Nephron progenitor cell (in vitro differentiated cells): ENCODE measurements around the gene EPHB1.

ENCODE experiments used
- DNase-seq: peaks from one replicate; pipeline ENCODE4 v3.0.0; 2021
- H3K27ac Mint-ChIP-seq: 2 replicates; pipeline ENCODE4 v1.8.0; 2021; ENCODE audit warnings: mild to moderate bottlenecking, moderate library complexity, mixed read lengths
- H3K27me3 Mint-ChIP-seq: 2 replicates; pipeline ENCODE4 v1.8.0; 2021; ENCODE audit warnings: mild to moderate bottlenecking, low read depth, mixed read lengths; ENCODE audit not compliant: poor library complexity
- H3K36me3 Mint-ChIP-seq: 2 replicates; pipeline ENCODE4 v1.8.0; 2021; ENCODE audit warnings: low read depth, mixed read lengths
- H3K4me1 Mint-ChIP-seq: 2 replicates; pipeline ENCODE4 v1.8.0; 2021; ENCODE audit warnings: mixed read lengths
- H3K4me3 Mint-ChIP-seq: 2 replicates; pipeline ENCODE4 v1.8.0; 2021; ENCODE audit warnings: mild to moderate bottlenecking, moderate library complexity, mixed read lengths
- H3K9me3 Mint-ChIP-seq: 2 replicates; pipeline ENCODE4 v1.8.0; 2021; ENCODE audit warnings: mild to moderate bottlenecking, moderate library complexity, mixed read lengths
- TF ChIP-seq, protein P1 (sequence below): fragments of 200-600 bp; sonication (generic); IDR thresholded peaks from 2 replicates; pipeline ENCODE4 v1.5.0; 2021; ENCODE audit warnings: antibody characterized with exemption

The EPHB1 gene

GRCh38 chr3:135143474-135143873 is 348.4 kb downstream of the EPHB1 start:
- H3K36me3 Mint-ChIP-seq: no peaks in the 10 kb centered on the region
- H3K4me1 Mint-ChIP-seq: peaks cover 32% of the 10 kb centered on the region
- no peaks in the 10 kb centered on the region for H3K9me3 Mint-ChIP-seq
- TF ChIP-seq, protein P1, sequence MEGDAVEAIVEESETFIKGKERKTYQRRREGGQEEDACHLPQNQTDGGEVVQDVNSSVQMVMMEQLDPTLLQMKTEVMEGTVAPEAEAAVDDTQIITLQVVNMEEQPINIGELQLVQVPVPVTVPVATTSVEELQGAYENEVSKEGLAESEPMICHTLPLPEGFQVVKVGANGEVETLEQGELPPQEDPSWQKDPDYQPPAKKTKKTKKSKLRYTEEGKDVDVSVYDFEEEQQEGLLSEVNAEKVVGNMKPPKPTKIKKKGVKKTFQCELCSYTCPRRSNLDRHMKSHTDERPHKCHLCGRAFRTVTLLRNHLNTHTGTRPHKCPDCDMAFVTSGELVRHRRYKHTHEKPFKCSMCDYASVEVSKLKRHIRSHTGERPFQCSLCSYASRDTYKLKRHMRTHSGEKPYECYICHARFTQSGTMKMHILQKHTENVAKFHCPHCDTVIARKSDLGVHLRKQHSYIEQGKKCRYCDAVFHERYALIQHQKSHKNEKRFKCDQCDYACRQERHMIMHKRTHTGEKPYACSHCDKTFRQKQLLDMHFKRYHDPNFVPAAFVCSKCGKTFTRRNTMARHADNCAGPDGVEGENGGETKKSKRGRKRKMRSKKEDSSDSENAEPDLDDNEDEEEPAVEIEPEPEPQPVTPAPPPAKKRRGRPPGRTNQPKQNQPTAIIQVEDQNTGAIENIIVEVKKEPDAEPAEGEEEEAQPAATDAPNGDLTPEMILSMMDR: no peak
- H3K27me3 Mint-ChIP-seq: peaks cover 12% of the 10 kb centered on the region
- no peak overlapping the region for H3K27ac Mint-ChIP-seq
- H3K4me3 Mint-ChIP-seq: no peak overlapping the region
- DNase-seq: no peak

DNA sequence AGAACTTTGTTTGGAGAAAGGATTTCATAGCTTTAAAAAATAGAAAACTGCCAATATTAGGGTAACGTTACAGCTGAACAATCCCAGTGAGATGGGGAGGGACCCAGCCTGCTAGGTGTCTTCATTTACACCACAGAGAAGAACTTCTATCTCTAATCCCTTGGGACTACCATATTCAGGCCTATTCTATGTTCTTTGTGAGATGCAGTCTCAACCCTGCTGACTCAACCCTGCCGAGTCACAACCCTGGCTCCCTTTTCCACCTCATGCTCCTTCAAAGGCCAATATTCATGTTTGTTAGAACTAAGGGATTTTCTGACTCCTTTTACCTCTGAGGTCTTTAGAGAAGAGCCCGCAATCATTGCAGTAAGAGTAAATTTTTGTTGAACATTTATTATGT is 350.5 kb downstream of the EPHB1 start:
- Mint-ChIP-seq H3K4me3 (no peak overlapping the region), H3K4me1 (peaks cover 53% of the 10 kb centered on the region), H3K27me3 (peaks cover 11% of the 10 kb centered on the region), H3K9me3 (no peaks in the 10 kb centered on the region), H3K36me3 (no peaks in the 10 kb centered on the region), H3K27ac (no peak overlapping the region)
- DNase-seq: no peak
- TF ChIP-seq, protein P1: no peak

- TF ChIP-seq, protein P1: no peak
- H3K27ac Mint-ChIP-seq: no peak overlapping the region
- H3K27me3 Mint-ChIP-seq: peaks cover 18% of the 10 kb centered on the region
- H3K36me3 Mint-ChIP-seq: no peaks in the 10 kb centered on the region
- peaks cover 57% of the 10 kb centered on the region for H3K4me1 Mint-ChIP-seq
- H3K9me3 Mint-ChIP-seq: peaks cover 2% of the 10 kb centered on the region
- no peak for DNase-seq
- H3K4me3 Mint-ChIP-seq: no peak overlapping the region
Measured at GRCh38 chr3:135147657-135148056, 352.6 kb downstream of the EPHB1 start.

DNA sequence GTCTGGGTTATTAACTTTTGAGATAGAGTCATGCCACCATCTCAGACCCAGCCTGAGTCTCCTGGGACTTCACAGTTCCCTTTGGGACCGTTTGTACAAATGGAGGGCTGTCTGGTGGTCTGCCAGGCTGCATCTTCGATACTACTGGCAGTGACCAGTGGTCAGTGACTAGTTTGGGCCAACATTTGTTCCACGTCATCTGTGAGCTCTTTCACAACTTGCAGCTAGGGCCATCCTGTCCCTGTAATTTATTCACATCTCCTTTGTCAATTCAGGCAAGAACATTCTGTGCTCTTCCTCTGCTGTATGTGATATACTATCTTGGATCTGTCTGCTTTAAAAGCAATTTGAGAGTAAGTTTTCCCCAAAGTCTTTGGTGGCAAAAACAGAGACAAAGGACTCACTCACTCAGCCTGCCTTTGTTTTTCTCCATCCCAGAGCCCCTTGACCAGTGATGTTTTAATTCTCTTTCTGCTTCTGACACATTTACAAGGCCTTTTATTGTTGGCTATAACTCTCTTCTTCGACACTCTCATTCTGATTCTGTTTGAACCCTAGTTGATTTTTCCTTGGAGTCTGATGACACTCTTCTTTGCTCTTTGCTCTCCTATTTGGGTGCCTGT is 353.4 kb downstream of the EPHB1 start:
- no peak for DNase-seq
- Mint-ChIP-seq H3K27ac (peak overlapping the region; percentile 1), H3K4me3 (peak overlapping the region; percentile 0), H3K9me3 (peaks cover 2% of the 10 kb centered on the region), H3K27me3 (peaks cover 20% of the 10 kb centered on the region), H3K4me1 (peaks cover 65% of the 10 kb centered on the region), H3K36me3 (no peaks in the 10 kb centered on the region)
- TF ChIP-seq, protein P1: no peak

GRCh38 chr3:135149707-135150681 is 354.9 kb downstream of the EPHB1 start:
- Mint-ChIP-seq H3K27me3 (peaks cover 23% of the 10 kb centered on the region), H3K36me3 (no peaks in the 10 kb centered on the region), H3K9me3 (peaks cover 2% of the 10 kb centered on the region), H3K4me1 (peaks cover 64% of the 10 kb centered on the region), H3K27ac (no peak overlapping the region), H3K4me3 (no peak overlapping the region)
- TF ChIP-seq, protein P1: no peak
- DNase-seq: no peak
